NCI-H187 (cell line): ENCODE results near the gene LRRFIP1.
"Not testable (repeated sequence)": the region's sequence is repeated elsewhere in the genome, so short reads cannot be mapped to it uniquely, and the experiment has no call there.

ENCODE experiments used
- DNase-seq, 2 experiments: peaks; one replicate each; lab custom pipeline; 2025; lab: John Stamatoyannopoulos, UW

The LRRFIP1 gene

GRCh38 chr2:237664151-237664550 lies 36.8 kb downstream of the LRRFIP1 start:
- no peak for DNase-seq

- DNase-seq: no peak
Observed at GRCh38 chr2:237665713-237666143, 38.3 kb downstream of the LRRFIP1 start.

GRCh38 chr2:237666606-237667005 lies 39.2 kb downstream of the LRRFIP1 start:
- DNase-seq: no peak

- DNase-seq: not testable (repeated sequence)
Observed at GRCh38 chr2:237667050-237667576, 39.7 kb downstream of the LRRFIP1 start.

GRCh38 chr2:237667893-237668292 lies 40.5 kb downstream of the LRRFIP1 start:
- no peak for DNase-seq

- DNase-seq: no peak
Observed at GRCh38 chr2:237668440-237668839, 41.1 kb downstream of the LRRFIP1 start.

- no peak for DNase-seq
Observed at GRCh38 chr2:237669283-237669627, 41.9 kb downstream of the LRRFIP1 start.

GRCh38 chr2:237669628-237670392 lies 42.4 kb downstream of the LRRFIP1 start:
- DNase-seq: peak; percentile 70 to 80

GRCh38 chr2:237670641-237671040 lies 43.3 kb downstream of the LRRFIP1 start:
- DNase-seq: no peak

GRCh38 chr2:237671466-237672138 lies 44.2 kb downstream of the LRRFIP1 start:
- DNase-seq: no peak

GRCh38 chr2:237672731-237673129 lies 45.3 kb downstream of the LRRFIP1 start:
- no peak for DNase-seq

- DNase-seq: peak; percentile 39 to 42
Observed at GRCh38 chr2:237673130-237674001, 46.0 kb downstream of the LRRFIP1 start.

- peak in 1 of 2 experiments; percentile 11 for DNase-seq
Observed at GRCh38 chr2:237674731-237675276, 47.4 kb downstream of the LRRFIP1 start.

GRCh38 chr2:237675316-237675715 lies 47.9 kb downstream of the LRRFIP1 start:
- no peak for DNase-seq

GRCh38 chr2:237680702-237681478 lies 53.5 kb downstream of the LRRFIP1 start:
- no peak for DNase-seq

- DNase-seq: no peak
Observed at GRCh38 chr2:237682151-237682550, 54.8 kb downstream of the LRRFIP1 start.

- DNase-seq: no peak
Observed at GRCh38 chr2:237682856-237683670, 55.7 kb downstream of the LRRFIP1 start.

- DNase-seq: no peak
Observed at GRCh38 chr2:237685408-237685807, 58.0 kb downstream of the LRRFIP1 start.

- no peak for DNase-seq
Observed at GRCh38 chr2:237686659-237687136, 59.3 kb downstream of the LRRFIP1 start.

- no peak for DNase-seq
Observed at GRCh38 chr2:237688081-237688480, 60.7 kb downstream of the LRRFIP1 start.
